Ureter (tissue), 1 donor: Measurements from ENCODE around the gene AGPAT2. TPM values are rescaled to one million over a fixed set of nuclear protein-coding genes. Genes with fewer than 3 reads are reported as not detected.
"Not testable (repeated sequence)": the region's sequence is repeated elsewhere in the genome, so short reads cannot be mapped to it uniquely, and the experiment has no call there.

ENCODE experiments used
- DNase-seq: peaks from one replicate; pipeline ENCODE4 v3.0.0-alpha.2; 2020; ENCODE audit warnings: low spot score
- total RNA-seq: library from RNA; stranded (reverse); gene quantifications from one replicate; pipeline ENCODE4 v1.2.4, GENCODE V29; 2023
- donor health status: DM: yes; HTN: yes; CAD: no.

Gene AGPAT2
- total RNA-seq, 1 donor from 2014 or later = 52.2 TPM

- DNase-seq = no peak
Measured at GRCh38 chr9:136645352-136645902, 41.8 kb downstream of the AGPAT2 start.

- peak; percentile 84 for DNase-seq
Measured at GRCh38 chr9:136644593-136645351, 42.5 kb downstream of the AGPAT2 start.

GRCh38 chr9:136644343-136644592 lies 43.0 kb downstream of the AGPAT2 start:
- no peak for DNase-seq

DNA sequence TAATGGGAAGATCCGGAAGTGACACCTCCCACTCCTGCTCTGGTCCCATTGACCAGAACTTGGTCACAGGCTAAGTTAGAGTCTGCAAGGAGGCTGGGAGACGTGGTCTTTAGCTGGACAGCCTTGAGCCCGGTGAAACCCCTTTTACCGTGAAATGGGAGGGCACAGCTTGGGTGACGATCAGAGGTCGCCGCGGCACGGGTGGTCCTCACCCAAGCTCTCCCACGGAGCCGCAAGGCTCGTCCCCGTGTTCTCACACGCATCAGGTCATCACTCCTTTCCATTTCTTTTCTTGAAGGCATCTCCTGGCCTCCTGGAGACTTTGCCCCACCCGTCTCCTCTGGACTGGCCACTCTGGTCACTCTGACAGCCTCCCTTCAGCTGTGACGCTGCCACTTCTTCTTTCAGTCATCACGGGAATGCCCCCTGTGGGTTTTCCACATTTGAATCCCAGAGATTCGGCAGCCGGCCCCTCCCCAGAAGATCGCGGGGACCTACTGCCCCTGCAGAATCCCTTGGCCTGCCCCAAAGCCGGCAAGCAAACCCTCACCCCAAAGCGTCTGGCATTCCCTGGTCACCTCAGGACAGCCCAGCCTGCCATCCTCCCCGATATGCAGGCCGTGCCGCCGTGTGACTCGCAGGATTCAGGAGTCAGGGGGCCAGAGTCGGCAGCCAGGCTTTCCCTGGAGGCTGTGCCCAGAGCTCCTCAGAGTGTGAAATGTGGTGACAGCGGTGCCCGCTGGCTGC lies 43.5 kb downstream of the AGPAT2 start:
- DNase-seq = peak; percentile 45

DNA sequence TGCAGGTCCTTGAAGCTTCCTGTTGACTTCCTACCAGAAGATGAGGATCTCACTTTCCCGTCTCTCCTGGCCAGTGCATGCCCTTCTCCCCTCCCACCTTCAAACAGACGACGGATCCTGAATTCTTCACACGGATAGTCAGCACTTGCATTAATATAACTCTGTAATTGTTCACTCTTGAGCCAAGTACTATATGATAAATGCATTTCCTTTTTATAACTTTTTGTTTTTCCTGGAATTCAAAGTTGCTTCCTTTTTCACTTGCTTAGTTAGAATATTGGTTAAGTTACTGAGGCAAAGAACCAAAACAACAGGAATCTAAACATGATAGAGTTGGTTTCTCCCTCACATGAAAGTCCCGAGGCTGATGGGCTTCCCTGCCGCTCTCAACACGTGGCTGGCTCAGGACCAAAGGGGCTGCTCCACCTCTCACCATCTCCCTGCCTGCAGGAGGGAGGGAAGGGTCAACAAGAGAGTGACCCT lies 44.8 kb downstream of the AGPAT2 start:
- DNase-seq = no peak

GRCh38 chr9:136640171-136641111 lies 46.8 kb downstream of the AGPAT2 start:
- DNase-seq = no peak

- DNase-seq = no peak
Measured at GRCh38 chr9:136634904-136635303, 52.4 kb downstream of the AGPAT2 start.

GRCh38 chr9:136632491-136633106 lies 54.7 kb downstream of the AGPAT2 start:
- DNase-seq = not testable (repeated sequence)

GRCh38 chr9:136632072-136632471 lies 55.2 kb downstream of the AGPAT2 start:
- not testable (repeated sequence) for DNase-seq

- DNase-seq = peak; percentile 79
Measured at GRCh38 chr9:136631038-136632000, 55.9 kb downstream of the AGPAT2 start.

GRCh38 chr9:136630662-136630992 lies 56.6 kb downstream of the AGPAT2 start:
- DNase-seq = no peak

DNA sequence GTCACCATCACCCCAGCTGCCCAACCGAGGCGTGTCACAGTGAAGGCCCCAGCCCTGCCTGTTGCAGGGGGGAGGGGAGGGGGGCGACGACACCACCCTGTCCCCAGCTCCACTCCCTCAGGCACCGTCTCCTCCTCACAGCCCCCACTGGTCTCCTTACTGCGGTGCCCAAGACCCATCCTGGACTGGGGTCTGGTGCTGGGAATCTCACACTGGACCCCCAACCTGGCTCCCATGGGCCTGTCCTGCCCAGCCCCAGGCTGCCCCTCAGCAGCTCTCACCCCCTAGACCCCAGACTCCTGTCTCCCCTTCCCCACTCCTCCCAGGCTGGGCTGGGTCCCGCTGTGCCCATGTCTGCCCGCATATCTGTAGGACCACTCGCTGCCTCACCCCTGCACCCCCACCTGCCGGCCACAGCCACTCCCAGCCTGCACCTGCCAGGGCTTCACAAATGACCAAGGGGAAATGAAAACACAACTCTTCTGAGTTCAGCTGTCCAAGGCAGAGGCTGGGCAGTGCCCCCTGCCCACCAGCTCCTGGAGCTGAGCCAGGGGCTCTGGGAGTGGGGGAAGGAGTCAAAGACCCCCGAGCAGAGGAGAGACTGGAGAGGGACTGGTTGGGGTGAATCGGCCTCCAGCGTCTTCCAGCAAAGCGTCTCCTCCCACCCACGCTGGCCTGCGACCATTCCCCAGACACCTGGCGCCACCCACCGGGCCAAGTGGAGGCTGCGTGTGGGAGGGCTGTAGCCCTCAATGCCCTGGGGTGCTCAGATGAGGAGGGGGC lies 57.2 kb downstream of the AGPAT2 start:
- peak; percentile 56 for DNase-seq

DNA sequence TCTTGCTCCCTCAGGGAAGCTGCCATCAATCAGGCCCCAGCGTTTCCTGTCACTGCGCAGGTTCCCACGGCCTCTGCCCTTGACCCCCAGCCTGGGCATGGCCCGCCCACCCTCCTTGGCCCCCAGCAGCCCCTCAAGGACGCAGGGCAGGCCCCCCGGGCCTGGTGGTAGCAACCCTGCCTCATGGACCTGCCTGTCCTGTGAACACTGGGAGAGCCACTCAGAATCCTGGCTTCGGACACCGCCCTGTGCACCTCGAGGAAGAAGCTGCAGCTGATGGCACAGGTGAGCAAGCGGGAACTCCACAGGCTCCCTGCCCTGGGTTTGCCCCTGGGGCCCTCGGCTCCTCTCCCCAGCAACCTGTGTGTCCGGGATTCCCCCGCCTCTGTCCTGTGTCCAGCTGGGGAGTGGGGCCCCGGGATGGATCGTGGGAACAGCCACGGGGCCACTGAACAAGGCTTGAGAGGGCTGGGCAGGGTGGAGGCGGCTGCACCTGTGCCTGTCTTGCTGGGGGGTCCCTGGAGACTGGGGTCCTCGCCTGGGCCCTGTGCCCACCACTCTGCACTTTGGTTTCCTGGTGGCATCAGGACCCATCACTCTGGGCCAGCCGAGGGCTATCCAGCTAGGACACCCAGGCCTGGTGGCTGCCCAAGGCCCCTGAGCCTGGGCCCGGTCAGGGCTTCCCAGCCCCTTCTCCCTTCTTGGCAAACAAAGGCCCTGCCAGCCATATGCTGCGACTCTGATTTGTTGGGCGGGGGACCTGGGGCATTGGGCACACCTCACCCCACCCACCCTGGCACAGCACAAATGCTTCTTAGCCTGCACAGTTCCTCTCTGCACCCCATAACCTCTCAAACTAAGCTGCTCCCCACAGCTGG lies 58.0 kb downstream of the AGPAT2 start:
- DNase-seq = peak; percentile 44

DNA sequence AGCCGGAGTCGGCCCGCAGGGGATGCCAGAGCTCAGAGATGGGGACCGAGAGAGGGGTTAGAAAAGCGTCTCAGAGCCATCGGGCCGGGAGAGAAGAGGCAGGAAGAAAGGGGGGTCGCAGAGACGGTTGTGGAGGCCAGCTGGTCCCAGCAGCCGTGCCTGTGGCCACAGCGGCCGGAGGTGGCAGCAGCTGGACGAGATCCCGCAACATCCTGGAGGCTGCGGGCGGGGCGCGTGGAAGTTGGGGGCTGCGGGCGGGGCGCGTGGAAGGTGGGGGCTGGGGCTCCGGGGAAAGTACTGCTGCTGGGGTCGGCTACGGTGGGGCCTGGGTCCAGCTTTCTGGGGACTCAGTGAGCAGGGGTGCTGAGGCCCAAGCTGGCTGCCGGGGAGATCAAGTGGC lies 59.0 kb downstream of the AGPAT2 start:
- no peak for DNase-seq

- peak; percentile 44 for DNase-seq
Measured at GRCh38 chr9:136627703-136628102, 59.6 kb downstream of the AGPAT2 start.

- DNase-seq = peak; percentile 51
Measured at GRCh38 chr9:136626740-136627642, 60.3 kb downstream of the AGPAT2 start.

DNA sequence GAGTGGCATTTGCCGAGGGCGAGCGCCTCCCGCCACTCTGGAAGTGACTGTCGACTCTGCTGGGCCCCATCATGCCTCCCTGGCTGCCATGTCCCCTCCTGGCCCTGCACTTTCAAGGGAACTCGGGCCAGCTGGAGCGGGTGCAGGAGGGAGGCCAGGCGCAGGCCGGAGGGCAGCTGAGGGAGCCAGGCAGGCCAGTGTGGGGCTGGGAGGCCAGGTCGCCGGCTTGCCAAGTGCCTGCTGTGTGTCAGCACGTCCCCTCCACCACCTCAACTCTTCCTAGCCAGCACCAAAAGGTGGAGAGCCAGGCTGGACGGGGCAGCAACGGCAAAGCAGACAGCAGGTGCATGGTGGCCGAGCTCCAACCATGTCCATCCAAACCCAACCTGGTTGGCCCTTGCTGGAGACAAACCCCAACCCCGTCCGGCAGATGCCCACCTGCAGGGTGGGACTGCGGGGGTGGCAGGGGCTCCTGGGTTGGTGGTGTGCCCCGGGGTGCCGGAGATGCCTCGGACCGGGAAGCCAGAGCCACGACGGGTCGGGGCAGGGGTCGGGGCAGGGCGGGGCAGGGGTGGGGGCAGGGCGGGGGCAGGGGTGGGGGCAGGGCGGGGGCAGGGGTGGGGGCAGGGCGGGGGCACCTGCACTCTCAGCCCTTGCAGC lies 61.1 kb downstream of the AGPAT2 start:
- peak; percentile 48 for DNase-seq
